Caco-2 (cell line): ENCODE measurements around the gene HES6. TPM values are rescaled to one million over a fixed set of nuclear protein-coding genes. Genes with fewer than 3 reads are reported as not detected.

ENCODE experiments used
- BruUV-seq: library from RNA; stranded (reverse); fragments of 400-500 nt; replicated peaks from 2 replicates; lab custom pipeline; 2021; lab: Mats Ljungman, UMichigan
- CTCF ChIA-PET: fragments of 300-600 bp; sonication (Branson Sonifier 250); formaldehyde crosslinking; loops from one replicate; lab custom pipeline; 2022; ENCODE audit warnings: antibody characterized with exemption; lab: Charles Lee
- POLR2A ChIA-PET: fragments of 300-600 bp; sonication (Branson Sonifier 250); formaldehyde crosslinking; loops from one replicate; lab custom pipeline; 2022; ENCODE audit warnings: antibody characterized with exemption; lab: Charles Lee
- DNase-seq, 2 experiments: peaks; one replicate each; pipeline versions ENCODE4 v3.0.0 to v3.0.0-alpha.2; 2020 to 2022
- H3K27me3 ChIP-seq: replicated peaks from 2 replicates; pipeline ENCODE4 v1.6.0; 2011; ENCODE audit warnings: low read length; ENCODE audit not compliant: control insufficient read depth, insufficient read depth
- H3K36me3 ChIP-seq: 2 replicates; pipeline ENCODE4 v1.5.1; 2011; ENCODE audit warnings: low read length; ENCODE audit not compliant: control insufficient read depth, insufficient read depth
- H3K4me1 ChIP-seq: fragments of 250-450 bp; sonication (Bioruptor Pico); 2 replicates; pipeline ENCODE4 v1.5.1; 2020; ENCODE audit warnings: mild to moderate bottlenecking
- H3K4me3 ChIP-seq: 2 replicates; pipeline ENCODE4 v1.5.1; 2011; ENCODE audit warnings: low read depth, mild to moderate bottlenecking, control low read depth, low read length
- H3K9me3 ChIP-seq: fragments of 250-450 bp; sonication (Bioruptor Pico); 2 replicates; pipeline ENCODE4 v1.5.1; 2020; ENCODE audit warnings: mild to moderate bottlenecking, moderate library complexity
- H3K27ac Mint-ChIP-seq: one replicate; pipeline ENCODE4 v1.8.0; 2022; ENCODE audit warnings: mixed read lengths; ENCODE audit not compliant: unreplicated experiment
- H3K27me3 Mint-ChIP-seq: one replicate; pipeline ENCODE4 v1.8.0; 2022; ENCODE audit warnings: mixed read lengths; ENCODE audit not compliant: insufficient read depth, unreplicated experiment
- H3K36me3 Mint-ChIP-seq: one replicate; pipeline ENCODE4 v1.8.0; 2022; ENCODE audit warnings: mild to moderate bottlenecking, mixed read lengths; ENCODE audit not compliant: insufficient read depth, unreplicated experiment
- H3K4me1 Mint-ChIP-seq: one replicate; pipeline ENCODE4 v1.8.0; 2022; ENCODE audit warnings: low read depth, mixed read lengths; ENCODE audit not compliant: unreplicated experiment
- H3K4me3 Mint-ChIP-seq: one replicate; pipeline ENCODE4 v1.8.0; 2022; ENCODE audit warnings: mild to moderate bottlenecking, moderate library complexity, mixed read lengths; ENCODE audit not compliant: unreplicated experiment
- H3K9me3 Mint-ChIP-seq: one replicate; pipeline ENCODE4 v1.8.0; 2022; ENCODE audit warnings: mixed read lengths; ENCODE audit not compliant: unreplicated experiment
- intact Hi-C: fragments of 100-400 bp; cut with micrococcal nuclease; formaldehyde crosslinking; loops from one replicate; pipeline ENCODE4 v1.10.0; 2022; ENCODE audit not compliant: unreplicated experiment
- total RNA-seq: library from RNA; stranded (reverse); gene quantifications from 2 replicates; pipeline ENCODE4 v1.2.3, GENCODE V29; 2022
- TF ChIP-seq, protein P1 (sequence below), 2 experiments: fragments of 200-600 bp in 1 of 2; IDR thresholded peaks; 1 replicate in 1 of 2; 2 replicates in 1 of 2; pipeline versions ENCODE4 v1.5.1 to v1.8.0; 2011 to 2022; ENCODE audit warnings: antibody characterized with exemption in 1 of 2, control low read depth in 1 of 2, inconsistent platforms in 1 of 2, low read depth in 1 of 2, low read length in 1 of 2, mild to moderate bottlenecking in 1 of 2, moderate library complexity in 1 of 2; ENCODE audit not compliant: insufficient read depth in 1 of 2, severe bottlenecking in 1 of 2, unreplicated experiment in 1 of 2

HES6 gene
- total RNA-seq, 1 experiment from 2014 or later: 22.1 TPM

DNA sequence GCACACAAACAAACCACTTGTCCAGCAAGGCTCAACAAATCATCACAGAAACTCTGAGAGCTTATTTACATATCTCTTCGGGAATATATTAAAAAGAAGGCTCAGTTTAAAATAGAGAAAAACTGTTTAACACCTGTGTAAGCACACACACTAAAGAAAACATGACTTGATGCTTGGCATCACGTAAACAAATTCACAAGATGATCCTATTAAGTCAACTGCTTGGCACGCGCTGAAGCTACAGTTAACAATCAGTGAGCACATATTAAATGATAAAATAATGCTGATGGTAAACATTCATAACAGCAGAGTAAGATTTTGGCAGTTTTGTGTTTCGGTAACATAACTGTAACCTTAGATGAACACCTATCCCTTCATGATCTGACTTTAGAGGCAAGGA, 4.3 kb upstream of the HES6 start:
- ChIA-PET CTCF (no interaction called here), POLR2A (no interaction called here)
- Mint-ChIP-seq H3K36me3 (peaks cover 11% of the 10 kb centered on the region), H3K27me3 (no peaks in the 10 kb centered on the region), H3K4me3 (no peak overlapping the region), H3K27ac (no peak overlapping the region), H3K9me3 (no peaks in the 10 kb centered on the region), H3K4me1 (no peaks in the 10 kb centered on the region)
- BruUV-seq: TSS peak; percentile 23
- no peak for DNase-seq
- no peak overlapping the region for H3K4me3 ChIP-seq
- no peaks in the 10 kb centered on the region for H3K9me3 ChIP-seq
- intact Hi-C loops: no loop called here
- TF ChIP-seq, protein P1, sequence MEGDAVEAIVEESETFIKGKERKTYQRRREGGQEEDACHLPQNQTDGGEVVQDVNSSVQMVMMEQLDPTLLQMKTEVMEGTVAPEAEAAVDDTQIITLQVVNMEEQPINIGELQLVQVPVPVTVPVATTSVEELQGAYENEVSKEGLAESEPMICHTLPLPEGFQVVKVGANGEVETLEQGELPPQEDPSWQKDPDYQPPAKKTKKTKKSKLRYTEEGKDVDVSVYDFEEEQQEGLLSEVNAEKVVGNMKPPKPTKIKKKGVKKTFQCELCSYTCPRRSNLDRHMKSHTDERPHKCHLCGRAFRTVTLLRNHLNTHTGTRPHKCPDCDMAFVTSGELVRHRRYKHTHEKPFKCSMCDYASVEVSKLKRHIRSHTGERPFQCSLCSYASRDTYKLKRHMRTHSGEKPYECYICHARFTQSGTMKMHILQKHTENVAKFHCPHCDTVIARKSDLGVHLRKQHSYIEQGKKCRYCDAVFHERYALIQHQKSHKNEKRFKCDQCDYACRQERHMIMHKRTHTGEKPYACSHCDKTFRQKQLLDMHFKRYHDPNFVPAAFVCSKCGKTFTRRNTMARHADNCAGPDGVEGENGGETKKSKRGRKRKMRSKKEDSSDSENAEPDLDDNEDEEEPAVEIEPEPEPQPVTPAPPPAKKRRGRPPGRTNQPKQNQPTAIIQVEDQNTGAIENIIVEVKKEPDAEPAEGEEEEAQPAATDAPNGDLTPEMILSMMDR (IDR thresholded peaks at IDR 0.05; ENCODE audit: insufficient read depth in 1 of 2, low read depth in 1 of 2, low read length in 1 of 2, severe bottlenecking in 1 of 2, unreplicated experiment in 1 of 2): no peak
- peaks cover 2% of the 10 kb centered on the region; the same call in 1 of the 2 replicates for H3K36me3 ChIP-seq
- no peaks in the 10 kb centered on the region for H3K27me3 ChIP-seq
- H3K4me1 ChIP-seq: no peaks in the 10 kb centered on the region

DNA sequence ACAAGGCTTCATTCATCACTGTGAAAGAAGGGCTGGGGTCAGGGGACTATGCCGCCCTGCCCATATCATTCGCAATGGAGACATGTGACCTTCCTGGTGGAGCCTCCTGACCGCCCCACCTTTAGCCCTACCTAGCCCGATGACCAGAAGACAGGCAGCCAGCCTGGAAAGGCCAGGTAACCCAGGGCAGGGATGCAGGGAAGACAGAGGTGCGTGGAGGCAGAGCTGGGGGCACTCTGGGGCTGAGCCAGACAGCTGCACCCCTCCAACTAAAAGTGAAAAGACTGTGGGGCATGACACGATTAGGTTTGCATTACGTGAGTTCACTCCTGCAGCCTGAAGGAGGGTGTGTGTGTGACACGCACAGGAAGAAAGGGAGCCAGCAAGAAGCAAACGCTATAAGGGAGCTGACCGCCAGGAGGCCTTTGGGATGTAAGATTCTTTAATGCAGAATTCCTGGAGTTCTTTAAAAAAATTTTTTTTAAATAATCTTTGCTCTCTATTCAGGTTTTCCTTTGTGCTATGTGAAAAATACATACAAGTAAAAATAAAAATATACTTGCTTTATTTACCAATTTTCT, 3.7 kb upstream of the HES6 start:
- H3K4me3 ChIP-seq: no peak overlapping the region
- ChIA-PET POLR2A (no interaction called here), CTCF (no interaction called here)
- no peaks in the 10 kb centered on the region for H3K4me1 ChIP-seq
- peaks cover 2% of the 10 kb centered on the region; the same call in 1 of the 2 replicates for H3K36me3 ChIP-seq
- H3K27ac Mint-ChIP-seq: no peak overlapping the region
- TF ChIP-seq, protein P1 (IDR thresholded peaks at IDR 0.05; ENCODE audit: insufficient read depth in 1 of 2, low read depth in 1 of 2, low read length in 1 of 2, severe bottlenecking in 1 of 2, unreplicated experiment in 1 of 2): peak in 1 of 2 experiments; percentile 3
- no peaks in the 10 kb centered on the region for H3K4me1 Mint-ChIP-seq
- peaks cover 11% of the 10 kb centered on the region for H3K36me3 Mint-ChIP-seq
- H3K27me3 Mint-ChIP-seq: no peaks in the 10 kb centered on the region
- no peaks in the 10 kb centered on the region for H3K9me3 ChIP-seq
- no peaks in the 10 kb centered on the region for H3K27me3 ChIP-seq
- DNase-seq: no peak
- intact Hi-C loops: no loop called here
- no TSS peak for BruUV-seq
- no peaks in the 10 kb centered on the region for H3K9me3 Mint-ChIP-seq
- H3K4me3 Mint-ChIP-seq: no peak overlapping the region

DNA sequence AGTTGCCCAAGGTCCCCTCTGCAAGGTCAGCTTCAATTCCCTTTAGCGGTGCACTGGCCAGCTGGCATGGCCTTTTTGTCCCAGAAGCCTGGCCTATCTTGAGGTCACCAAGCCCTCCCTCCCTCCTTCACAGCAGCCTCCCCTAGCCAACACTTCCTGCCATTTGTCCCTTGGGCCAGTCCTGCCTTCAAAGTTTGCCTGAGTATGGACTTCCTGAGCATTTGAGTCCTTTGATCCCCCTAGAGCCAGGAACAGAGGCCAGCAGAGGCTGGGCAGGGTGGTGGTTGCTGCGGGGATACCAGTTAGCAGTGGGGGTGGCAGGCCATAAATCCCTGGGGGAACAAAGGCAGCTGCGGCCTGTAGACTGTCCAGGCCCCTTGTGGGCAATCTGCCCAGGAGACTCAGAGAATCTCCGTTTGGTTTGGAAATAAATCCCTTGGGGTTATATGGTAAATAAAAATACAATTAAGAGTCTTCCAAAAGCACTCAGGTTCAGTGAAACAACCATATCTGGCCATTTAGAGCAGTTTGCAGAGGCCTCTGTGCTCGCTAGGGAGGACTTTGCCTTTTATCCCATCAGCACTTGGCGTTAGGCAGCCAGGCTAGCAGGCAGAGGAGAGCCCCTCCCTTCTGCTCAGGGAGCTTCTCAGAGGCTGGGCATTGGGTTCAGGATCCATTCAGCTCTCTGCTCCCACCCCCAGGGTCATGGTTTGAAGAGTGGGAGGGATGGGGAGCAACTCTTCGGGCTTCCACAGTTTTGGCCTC, 3.1 kb upstream of the HES6 start:
- H3K27me3 Mint-ChIP-seq: no peaks in the 10 kb centered on the region
- peaks cover 11% of the 10 kb centered on the region for H3K36me3 Mint-ChIP-seq
- intact Hi-C loops: no loop called here
- no peak overlapping the region for H3K27ac Mint-ChIP-seq
- ChIA-PET CTCF (no interaction called here), POLR2A (no interaction called here)
- TF ChIP-seq, protein P1 (IDR thresholded peaks at IDR 0.05; ENCODE audit: insufficient read depth in 1 of 2, low read depth in 1 of 2, low read length in 1 of 2, severe bottlenecking in 1 of 2, unreplicated experiment in 1 of 2): no peak
- H3K4me3 Mint-ChIP-seq: no peak overlapping the region
- Histone ChIP-seq H3K36me3 (peaks cover 2% of the 10 kb centered on the region; the same call in 1 of the 2 replicates), H3K27me3 (no peaks in the 10 kb centered on the region), H3K4me1 (no peaks in the 10 kb centered on the region), H3K9me3 (no peaks in the 10 kb centered on the region), H3K4me3 (no peak overlapping the region)
- DNase-seq: no peak
- H3K9me3 Mint-ChIP-seq: no peaks in the 10 kb centered on the region
- no peaks in the 10 kb centered on the region for H3K4me1 Mint-ChIP-seq
- BruUV-seq: no TSS peak
